ENCODE measurements around the gene STRA8.
A peak's percentile ranks its signal among the peaks of the same experiment; 100 is the strongest.

Gene STRA8

DNA sequence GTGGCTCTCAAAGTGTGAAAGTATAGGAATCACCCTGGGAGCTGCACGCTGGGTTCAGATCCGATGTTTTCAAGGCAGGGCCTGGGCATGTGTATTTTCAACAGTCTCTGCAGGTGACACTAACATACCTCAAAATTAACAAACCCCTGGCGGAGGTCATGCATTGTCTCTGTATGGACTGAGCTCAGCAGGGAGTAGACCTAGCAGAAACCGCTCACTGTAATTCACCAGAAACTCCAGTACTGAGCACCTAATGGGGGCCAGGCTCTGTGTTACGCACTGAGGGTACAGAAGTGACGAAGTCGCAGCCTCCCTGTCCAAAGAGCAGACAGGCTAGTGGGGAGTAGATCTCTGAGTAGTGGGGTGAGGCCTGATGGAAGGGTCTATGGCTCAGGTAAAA is 5.6 kb downstream of the STRA8 start:
- no peak for DNase-seq

DNA sequence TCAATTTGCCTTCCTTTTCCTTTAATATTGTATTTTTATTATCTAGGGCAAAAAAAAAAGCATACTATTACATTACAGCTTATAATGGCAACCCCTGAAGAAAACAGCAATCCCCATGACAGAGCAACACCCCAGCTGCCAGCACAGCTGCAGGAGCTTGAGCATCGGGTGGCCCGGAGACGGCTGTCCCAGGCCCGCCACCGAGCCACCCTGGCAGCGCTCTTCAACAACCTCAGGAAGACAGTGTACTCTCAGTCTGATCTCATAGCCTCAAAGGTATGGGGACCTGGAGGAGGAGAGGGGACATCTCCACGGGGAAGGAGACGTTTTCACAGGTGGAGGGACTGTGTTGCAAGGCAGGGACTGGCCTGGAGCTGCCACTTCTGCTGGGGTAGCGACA is 6.8 kb downstream of the STRA8 start:
- no peak for DNase-seq

DNA sequence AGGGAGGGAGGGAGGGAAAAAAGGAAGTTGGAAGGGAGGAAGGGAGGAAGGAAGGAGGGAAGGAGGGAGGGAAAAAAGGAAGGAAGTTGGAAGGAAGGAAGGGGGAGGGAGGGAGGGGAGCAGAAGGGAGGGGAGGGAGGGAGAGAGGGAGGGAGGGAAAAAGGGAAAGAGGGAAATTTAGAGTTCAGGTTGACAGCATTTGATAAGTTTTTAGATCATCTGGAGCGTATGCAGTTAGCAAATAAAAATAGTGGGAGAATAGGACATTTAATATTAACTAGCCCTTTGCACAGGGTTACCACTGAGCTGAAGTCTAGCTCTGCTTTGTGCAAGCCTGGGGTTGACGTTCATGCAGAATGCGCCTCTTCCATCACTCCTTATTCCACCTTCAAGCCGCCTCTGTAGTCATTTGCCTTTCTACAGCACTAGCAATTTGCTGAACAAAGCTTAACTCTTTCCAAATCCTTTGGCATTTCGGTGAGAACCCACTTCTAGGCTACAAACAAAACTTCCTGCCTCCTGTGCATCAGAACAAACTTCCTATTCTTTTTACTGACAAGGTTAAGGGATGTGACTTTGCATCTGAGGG is 8.6 kb downstream of the STRA8 start:
- DNase-seq: no peak

DNA sequence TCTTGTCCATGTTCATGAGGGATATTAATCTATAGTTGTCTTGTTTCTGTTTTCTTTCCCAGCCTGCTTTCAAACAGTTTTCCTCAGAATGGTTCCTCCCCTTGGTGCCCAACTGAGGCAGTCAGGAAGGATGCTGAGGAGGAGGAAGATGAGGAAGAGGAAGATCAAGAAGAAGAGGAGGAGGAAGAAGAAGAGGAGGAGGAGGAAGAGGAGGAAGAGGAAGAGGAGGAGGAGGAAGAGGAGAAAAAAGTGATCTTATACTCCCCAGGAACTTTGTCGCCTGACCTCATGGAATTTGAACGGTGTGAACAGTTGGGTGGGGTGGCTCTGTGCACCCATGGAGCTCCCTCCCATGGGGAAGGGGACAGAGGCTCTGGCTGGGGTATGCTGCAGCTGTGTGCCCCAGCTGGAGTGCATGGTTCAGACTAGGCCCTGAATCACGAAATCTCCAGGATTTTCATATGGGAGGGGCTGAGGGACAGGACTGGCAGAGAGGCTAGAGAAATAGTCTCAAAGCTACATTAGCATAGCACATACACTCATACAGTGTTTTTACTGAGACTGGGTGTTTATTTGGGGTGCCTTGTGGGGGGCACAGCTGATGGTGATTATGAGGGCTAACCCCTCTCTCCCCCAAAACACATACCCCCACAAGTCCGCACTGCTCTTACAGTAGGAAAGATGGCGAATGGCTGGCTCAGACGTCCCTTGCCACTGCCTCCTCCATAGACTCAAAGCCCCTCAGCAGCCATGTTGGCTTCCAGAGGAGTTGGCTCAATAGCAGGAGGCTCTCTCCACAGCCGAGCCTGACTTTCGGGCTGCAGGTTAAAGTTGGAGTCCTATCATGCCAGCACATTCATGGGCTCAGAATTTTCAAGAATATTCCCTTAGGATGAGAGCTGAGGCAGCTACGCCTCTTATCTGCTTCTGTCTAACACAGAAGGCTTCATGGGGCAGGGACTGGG is 11.9 kb downstream of the STRA8 start:
- DNase-seq: no peak

DNA sequence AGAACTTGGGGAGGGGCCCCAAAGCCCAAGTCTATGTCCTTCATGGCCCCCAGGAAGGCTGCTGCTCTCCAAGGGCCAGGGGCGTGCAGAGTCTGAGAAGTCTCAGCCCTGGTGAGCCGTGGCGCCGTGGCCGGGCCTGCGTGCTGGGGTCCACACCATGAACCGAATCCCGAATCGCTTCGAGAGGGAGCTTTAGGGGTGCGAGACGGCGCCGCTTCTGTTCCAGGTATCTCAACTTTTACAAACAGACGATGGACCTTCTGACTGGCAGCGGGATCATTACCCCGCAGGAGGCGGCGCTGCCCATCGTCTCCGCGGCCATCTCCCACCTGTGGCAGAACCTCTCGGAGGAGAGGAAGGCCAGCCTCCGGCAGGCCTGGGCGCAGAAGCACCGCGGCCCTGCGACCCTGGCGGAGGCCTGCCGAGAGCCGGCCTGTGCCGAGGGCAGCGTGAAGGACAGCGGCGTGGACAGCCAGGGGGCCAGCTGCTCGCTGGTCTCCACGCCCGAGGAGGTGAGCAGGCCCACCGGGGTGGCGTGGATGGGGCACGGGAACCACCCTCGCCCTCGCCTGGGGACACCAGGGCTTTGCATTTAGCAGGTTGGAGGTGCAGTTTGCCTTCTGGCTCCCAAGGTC is 12.7 kb downstream of the STRA8 start:
- DNase-seq: no peak

DNA sequence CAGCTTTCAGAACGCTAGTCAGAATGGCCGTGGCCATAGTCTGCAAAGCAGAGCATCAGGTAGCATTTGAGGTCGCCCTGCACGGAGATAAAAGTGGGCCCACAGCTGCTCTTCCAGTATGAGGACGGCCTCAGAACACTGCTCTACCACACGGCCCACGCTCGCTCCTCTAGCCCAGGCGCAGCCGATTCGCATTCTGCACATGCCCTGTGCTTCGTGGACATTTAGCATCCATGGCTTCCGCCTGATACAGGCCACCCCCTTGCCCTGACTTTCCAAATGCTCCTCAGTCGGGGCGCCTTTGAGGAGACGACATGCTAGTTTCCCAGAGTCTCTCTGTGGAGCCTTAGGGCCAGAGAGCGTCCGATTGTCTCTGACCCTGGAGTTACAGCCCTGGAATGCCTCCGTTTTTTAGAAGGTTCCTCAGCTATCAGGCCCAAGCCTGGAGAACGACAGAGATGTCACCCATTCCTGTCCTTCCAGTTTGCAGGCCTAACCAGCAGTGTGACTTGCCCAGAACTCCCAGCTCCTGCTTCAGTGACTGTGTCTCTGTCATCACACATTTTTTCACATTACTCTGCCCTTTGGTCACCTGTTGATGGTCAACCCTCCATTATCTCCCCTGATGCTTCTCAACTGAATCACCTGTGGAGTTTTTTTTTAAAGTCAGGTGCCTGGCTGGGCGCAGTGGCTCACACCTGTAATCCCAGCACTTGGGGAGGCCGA is 14.3 kb downstream of the STRA8 start:
- no peak for DNase-seq

DNA sequence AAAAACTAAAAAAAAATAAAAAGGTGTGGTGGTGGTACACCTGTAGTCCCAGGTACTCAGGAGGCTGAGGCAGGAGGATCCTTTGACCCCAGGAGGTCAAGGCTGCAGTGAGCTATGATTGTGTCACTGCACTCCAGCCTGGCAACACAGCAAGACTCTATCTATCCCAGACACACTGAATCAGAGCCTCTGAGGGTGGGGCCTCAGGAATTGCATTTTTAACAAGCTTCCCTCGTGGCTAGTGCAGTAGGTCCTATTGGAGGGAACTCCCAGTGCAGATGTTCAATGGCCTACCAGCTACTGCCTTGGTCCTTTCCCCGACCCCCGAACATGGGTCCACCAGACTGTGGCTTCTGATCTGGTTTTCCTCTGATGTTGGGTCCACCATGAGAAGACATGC is 14.9 kb downstream of the STRA8 start:
- DNase-seq: no peak

DNA sequence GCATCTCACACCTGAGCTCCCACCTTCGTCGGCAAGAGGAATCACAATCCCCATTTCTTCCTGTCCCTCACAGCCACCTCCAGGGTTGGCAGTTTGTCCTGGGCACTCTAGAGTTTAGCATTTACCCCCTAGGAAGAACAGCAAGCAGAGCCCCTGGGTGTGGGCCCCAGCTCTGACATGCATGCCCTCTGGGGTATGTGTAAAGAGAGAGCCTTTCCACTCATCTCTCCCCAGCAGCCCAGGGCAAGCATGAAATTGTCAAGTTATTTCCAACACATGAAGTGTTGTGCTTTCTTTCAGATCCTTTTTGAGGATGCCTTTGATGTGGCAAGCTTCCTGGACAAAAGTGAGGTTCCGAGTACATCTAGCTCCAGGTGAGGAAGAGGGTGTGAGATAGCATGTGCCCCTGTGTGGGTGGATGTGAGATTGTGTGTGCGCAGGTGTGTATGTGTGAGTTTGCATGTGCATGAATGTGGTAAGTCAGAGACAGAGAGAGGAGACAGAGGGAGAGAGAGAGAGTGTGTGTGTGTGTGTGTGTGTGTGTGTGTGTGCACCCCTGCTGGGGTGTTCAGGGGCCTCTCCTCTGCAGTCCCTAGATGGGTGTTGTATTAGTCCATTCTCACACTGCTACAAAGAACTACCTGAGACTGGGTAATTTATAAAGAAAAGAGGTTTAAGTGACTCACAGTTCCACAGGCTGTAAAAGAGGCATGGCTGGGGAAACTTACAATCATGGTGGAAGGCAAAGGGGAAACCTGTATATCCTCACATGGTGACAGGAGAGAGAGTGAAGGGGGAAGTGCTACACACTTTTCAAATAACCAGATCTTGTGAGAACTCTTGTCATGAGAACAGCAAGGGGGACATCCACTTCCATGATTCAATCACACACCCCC is 18.1 kb downstream of the STRA8 start:
- DNase-seq: no peak

DNA sequence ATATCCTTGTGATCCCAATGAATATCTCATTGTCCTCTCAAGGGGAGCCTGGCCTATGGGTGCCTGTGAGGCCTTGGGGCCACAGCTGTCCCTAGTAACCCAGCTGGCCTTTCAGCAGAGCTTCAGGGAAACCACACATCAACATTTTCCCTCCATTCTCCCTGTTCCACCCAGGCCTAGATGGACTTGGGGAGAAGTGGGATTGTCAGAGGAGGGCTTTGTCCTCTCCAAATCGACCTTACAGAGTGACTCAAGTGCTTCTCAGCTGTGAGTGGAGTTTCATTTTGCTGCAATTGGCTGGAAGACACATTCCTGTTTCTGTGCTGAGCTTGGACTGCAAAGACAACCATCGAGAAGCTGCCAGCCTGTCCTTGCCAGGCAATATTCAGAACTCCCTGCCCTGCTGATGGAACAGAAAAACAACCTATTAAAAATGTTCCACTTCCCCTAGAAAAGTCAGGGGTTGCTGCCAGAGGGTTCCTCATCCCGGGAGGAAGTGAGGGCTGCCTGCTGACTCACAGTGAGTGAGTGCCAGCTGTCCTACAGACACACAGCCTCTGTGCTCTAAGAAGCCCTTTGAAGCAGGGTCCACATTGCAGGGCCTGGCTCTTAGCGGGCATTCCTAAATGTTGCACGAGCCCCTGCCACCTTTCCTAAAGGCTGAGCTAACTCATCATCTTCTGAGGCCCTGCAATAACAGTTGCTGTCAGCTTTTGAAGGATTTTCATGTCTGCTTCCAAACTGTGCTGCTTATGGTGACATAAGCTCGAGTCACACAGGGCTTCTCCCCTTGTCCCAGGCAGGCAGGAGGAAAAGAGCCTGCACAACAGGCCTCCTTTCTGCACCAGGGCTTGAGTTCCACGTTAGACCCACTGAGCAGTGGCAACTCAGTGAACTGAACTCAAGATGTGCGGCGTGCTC is 20.5 kb downstream of the STRA8 start:
- peak; percentile 10 to 40 for DNase-seq

DNA sequence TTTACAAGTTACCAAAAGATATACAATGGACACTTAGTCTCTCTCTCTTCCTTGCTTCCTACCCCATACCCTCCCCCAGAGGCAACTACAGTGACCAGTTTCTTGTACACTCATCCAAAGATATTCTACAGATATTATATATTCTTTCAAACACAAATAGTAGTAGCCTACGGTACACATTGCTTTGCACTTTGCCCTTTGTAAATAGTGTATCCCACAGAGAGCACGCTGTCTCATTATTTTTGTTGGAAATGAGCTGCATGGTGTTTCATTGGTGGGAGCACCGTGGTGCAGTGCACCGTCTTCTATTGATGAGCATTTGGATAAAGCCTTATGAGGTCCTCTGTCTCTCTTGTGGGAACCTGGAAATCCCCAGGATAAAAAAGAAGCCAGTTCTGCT is 24.2 kb downstream of the STRA8 start:
- no peak for DNase-seq

DNA sequence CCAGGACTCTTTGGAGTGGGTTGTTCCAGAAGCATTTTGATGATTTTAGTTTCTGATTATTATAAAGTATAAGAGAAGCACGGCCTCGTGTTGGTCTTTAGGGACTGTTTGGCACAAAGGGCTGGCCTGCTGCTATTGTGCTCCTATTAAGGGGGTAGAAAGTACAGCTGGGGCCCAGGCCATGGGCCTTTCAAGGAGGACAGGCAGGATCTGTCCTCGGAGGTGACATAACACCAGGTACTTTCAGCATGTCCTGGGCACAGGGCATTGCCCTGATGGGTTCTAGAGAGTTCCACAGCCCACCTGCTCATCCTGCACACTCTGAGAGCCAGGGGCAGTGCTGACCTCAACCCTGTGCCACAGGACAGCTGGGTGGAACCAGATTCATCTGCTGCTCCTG is 24.9 kb downstream of the STRA8 start:
- DNase-seq: no peak

DNA sequence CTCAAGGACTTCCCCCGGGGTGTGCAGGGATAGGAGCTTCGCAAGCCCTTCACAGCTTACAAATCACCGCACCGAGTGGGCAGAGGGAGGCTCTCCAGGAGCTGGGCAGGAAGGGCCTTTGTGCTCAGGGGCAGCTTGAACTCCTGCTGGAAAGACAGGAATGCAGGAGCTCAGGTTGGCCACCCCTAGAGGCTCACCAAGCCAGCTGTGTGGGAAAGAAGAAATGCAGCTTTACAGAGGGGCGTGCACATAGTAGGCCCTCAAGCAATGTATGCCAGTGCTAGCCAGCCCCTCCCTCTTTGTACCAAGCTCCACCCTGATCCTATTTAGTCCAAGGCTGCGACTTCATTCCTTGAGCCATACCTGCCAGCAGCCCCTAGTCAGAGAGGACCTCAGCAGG is 26.1 kb downstream of the STRA8 start:
- no peak for DNase-seq

DNA sequence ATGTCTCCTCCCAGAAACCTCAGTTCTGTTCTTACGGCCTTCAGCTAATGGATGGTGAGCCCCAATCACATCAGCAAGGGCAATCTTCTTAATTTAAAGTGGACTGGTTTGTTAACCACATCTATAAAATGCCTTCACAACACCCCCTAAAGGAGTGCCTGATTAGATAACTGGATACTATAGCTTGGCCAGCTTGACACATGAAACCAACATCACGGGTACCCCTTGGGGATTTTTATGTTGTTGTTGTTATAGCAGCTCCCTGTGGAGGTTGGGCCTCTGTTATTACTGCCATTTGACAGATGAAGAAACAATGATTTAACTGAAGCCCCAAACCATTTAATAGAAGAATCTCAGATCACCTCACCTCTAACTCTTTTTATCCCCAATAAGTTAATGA is 26.8 kb downstream of the STRA8 start:
- DNase-seq: no peak

DNA sequence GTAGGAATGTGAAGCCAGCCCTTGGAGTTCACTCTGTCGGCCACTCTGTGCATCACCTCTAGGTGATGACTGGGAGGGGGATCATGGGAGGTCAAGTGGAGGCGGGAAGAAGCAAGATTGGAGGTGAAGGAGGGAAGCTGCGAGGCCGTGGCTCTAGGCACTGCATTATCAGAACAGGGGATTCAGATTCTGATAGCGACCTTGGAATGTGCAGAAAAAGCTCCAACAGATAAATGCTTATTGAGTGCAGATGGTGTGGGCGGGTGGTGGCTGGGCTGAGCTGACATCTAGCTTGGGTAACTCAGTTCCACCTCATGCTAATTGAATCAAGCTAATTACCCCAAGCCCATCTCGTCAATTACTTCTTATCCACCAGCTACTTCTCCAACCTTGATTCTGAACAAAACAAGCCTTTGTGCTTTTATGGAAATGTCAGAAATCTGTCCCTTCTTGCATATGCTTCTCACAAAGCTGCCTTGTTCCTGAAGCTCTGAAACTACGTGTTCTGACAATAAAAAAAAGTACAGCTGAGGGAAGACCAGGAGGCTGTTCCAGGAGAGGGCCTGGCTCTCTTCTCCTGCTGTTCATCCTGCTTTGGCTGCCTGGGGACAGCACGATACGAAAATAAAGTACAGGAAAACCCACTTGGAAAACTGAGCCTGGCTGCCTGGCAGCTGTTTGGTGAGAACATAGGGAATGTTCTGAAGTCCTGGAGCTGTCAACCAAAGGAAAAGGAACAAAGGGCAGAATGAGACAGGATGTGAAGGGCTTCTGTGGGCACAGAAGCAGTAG is 27.5 kb downstream of the STRA8 start:
- no peak for DNase-seq

DNA sequence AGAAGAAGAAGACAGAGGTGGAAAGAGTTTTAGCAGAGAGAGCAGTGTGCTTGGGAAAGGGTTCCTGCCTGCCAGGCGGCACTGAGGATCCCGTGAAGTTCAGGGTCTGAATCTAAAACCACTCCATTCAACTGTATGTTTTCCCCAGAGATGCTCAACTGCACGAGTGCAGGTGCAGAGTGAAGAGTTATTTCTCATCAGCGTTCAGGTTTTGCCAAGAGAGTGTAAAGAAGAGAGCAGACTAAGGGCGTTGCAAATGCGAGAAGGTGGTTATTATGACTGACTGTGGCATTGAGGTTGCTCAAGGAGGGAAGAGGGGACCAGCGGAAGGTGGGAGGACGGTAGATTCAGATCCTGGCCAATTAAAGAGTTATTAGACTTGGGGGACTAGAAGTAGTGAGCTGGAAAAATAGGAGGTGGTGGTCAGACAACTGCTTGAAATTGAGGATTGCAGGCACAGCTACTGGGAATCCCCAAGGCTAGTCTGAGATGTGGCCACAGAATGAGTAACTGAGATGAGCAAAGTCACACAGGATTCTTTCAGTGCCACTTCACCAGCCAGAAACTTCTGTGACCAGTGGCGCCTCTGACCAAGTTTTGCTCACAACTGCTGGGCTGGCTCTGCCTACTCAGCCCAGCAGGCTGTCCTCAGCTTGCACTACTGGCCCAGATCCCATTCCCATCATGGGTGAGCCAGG is 29.1 kb downstream of the STRA8 start:
- no peak for DNase-seq

DNA sequence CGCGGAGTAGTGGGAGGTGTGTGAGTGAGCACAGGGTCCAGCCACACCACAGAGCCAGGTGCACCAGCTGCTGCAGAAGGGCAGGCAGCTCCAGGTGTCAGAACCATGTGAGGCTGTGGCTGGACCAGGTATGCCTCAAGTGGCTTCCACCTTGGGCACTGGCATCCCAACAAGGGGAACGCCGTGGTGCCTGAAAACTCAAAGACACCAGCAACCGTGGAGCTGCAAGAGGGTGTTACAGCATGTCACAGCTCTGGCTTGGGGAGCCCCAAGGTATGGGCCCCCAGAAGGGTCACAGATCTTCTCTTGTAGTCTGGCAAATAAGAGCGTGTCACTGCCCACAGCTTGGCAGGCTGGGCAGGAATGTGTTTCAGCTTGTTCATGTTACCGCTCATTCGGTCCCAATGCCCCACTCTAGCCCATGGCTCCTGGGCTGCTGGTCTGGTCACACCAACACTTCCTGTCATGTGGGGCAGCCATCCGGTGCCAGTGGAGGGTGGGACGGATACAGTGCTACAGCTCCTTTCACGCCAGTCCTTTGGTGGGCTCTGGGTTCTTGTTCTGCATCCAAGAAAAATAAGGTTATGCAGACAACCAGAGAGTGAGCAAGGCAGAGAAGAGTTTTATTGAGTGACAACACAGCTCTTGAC is 29.8 kb downstream of the STRA8 start:
- DNase-seq: no peak

DNA sequence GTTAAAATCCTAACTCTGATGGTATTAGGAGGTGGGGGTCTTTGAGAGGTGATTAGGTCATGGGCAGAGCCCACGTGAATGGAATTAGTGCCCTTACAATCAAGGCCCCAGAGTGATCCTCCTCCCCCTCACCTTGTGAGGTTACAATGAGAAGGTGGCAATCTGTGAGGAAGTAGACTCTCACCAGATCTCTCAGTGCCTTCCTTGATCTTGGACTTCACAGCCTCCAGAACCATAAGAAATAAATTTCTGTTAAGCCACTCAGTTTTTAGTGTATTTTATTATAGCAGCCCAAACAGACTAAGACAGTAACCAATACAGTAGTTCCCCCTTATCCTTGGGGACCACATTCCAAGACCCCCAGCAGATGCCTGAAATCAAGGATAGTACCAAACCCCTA is 32.0 kb downstream of the STRA8 start:
- no peak for DNase-seq

DNA sequence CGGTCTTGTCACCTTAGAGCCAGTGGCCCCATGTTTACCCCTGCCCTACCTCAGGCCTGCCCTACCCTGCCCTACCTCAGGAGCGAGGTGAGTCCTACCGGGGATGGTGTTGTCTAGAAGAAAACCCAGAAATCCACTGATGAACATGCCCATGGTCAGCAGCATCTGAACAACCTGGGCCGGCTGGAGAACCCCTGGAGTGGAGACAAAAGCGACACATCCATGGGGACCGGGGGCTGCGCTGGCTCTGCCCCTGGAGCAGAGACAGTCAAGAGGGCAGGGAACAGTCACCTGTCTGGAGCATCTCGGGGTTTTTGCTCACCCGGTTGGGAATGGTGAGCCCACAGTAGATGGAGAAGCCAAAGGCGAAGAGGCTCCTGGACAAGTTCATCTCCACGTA is 36.3 kb downstream of the STRA8 start:
- no peak for DNase-seq

Measured in cerebellar nuclear complex (tissue), 1 donor.